MM.1S (cell line): ENCODE measurements around the gene MCOLN2.

Source experiments
- EZH2 ChIP-seq: fragments of 300-600 bp; sonication (generic); optimal IDR thresholded peaks from 2 replicates; pipeline ENCODE3; 2017; ENCODE audit warnings: low read depth, mild to moderate bottlenecking, antibody characterized with exemption, low read length, mixed read lengths
- TF ChIP-seq, protein P1 (sequence below): fragments of 300-600 bp; sonication (generic); IDR thresholded peaks from 2 replicates; pipeline ENCODE4 v1.5.1; 2016; ENCODE audit warnings: antibody characterized with exemption, low read length, mixed read lengths

DNA sequence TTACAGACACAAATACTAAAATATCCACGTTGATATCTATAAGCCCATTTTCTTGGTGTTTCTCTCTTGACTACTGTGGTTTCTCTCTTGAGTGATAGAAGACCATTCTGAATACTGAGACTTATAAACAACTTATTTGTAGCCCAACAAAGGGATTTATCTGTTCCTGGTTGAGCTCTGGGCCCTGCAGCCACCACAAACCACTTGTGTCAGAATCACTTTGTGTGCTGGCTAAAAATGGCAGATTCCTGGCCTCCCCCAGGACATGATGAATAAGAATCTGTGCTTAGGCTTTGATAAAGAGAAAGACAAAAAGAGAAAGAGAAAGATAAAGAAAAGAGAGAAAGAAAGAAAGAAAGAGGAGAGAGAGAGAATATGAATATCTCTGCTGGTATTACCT lies 18.9 kb upstream of the MCOLN2 start:
- TF ChIP-seq, protein P1, sequence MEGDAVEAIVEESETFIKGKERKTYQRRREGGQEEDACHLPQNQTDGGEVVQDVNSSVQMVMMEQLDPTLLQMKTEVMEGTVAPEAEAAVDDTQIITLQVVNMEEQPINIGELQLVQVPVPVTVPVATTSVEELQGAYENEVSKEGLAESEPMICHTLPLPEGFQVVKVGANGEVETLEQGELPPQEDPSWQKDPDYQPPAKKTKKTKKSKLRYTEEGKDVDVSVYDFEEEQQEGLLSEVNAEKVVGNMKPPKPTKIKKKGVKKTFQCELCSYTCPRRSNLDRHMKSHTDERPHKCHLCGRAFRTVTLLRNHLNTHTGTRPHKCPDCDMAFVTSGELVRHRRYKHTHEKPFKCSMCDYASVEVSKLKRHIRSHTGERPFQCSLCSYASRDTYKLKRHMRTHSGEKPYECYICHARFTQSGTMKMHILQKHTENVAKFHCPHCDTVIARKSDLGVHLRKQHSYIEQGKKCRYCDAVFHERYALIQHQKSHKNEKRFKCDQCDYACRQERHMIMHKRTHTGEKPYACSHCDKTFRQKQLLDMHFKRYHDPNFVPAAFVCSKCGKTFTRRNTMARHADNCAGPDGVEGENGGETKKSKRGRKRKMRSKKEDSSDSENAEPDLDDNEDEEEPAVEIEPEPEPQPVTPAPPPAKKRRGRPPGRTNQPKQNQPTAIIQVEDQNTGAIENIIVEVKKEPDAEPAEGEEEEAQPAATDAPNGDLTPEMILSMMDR, result no peak
- TF ChIP-seq EZH2, result no peak
